Amniotic epithelial cell (primary cell): ENCODE measurements around the gene C14orf132.
"Not testable (repeated sequence)": the region's sequence is repeated elsewhere in the genome, so short reads cannot be mapped to it uniquely, and the experiment has no call there.

ENCODE experiments used
- DNase-seq: peaks from one replicate; pipeline ENCODE4 v3.0.0-alpha.2; 2010; ENCODE audit warnings: low read depth

The C14orf132 gene

GRCh38 chr14:96059519-96060135 lies 20.5 kb downstream of the C14orf132 start:
- DNase-seq: no peak

- DNase-seq: no peak
These were observed 21.2 kb downstream of the C14orf132 start for GRCh38 chr14:96060186-96060933.

GRCh38 chr14:96062010-96062409 lies 22.8 kb downstream of the C14orf132 start:
- DNase-seq: no peak

- DNase-seq: no peak
These were observed 23.3 kb downstream of the C14orf132 start for GRCh38 chr14:96062506-96062905.

- DNase-seq: no peak
These were observed 25.7 kb downstream of the C14orf132 start for GRCh38 chr14:96064866-96065265.

GRCh38 chr14:96065661-96066459 lies 26.7 kb downstream of the C14orf132 start:
- DNase-seq: no peak

- no peak for DNase-seq
These were observed 27.8 kb downstream of the C14orf132 start for GRCh38 chr14:96066976-96067375.

- no peak for DNase-seq
These were observed 29.1 kb downstream of the C14orf132 start for GRCh38 chr14:96067985-96068930.

- DNase-seq: no peak
These were observed 30.3 kb downstream of the C14orf132 start for GRCh38 chr14:96069421-96069820.

- no peak for DNase-seq
These were observed 32.4 kb downstream of the C14orf132 start for GRCh38 chr14:96071561-96071960.

GRCh38 chr14:96072076-96072475 lies 32.9 kb downstream of the C14orf132 start:
- no peak for DNase-seq

- DNase-seq: no peak
These were observed 33.6 kb downstream of the C14orf132 start for GRCh38 chr14:96072746-96073145.

GRCh38 chr14:96073260-96074039 lies 34.3 kb downstream of the C14orf132 start:
- not testable (repeated sequence) for DNase-seq

- DNase-seq: no peak
These were observed 38.9 kb downstream of the C14orf132 start for GRCh38 chr14:96077983-96078624.

- DNase-seq: no peak
These were observed 39.5 kb downstream of the C14orf132 start for GRCh38 chr14:96078625-96079016.

GRCh38 chr14:96079066-96079465 lies 39.9 kb downstream of the C14orf132 start:
- peak; percentile 49 for DNase-seq

- no peak for DNase-seq
These were observed 41.4 kb downstream of the C14orf132 start for GRCh38 chr14:96080571-96080970.

GRCh38 chr14:96081224-96081623 lies 42.1 kb downstream of the C14orf132 start:
- no peak for DNase-seq

- no peak for DNase-seq
These were observed 42.7 kb downstream of the C14orf132 start for GRCh38 chr14:96081767-96082400.
